DOHH2 (cell line): Measurements from ENCODE around the gene TPM1.

Experiments used
- H3F3A ChIP-seq: fragments of 200-600 bp; sonication (generic), shearing (Covaris generic); 2 replicates; pipeline ENCODE4 v1.6.0; 2016; ENCODE audit warnings: antibody characterized with exemption, mild to moderate bottlenecking; ENCODE audit not compliant: control insufficient read depth, insufficient read depth
- H3K27ac ChIP-seq: fragments of 200-600 bp; sonication (generic); 2 replicates; pipeline ENCODE4 v1.5.1; 2014; ENCODE audit warnings: low read depth, mild to moderate bottlenecking, low read length, moderate library complexity
- H3K27me3 ChIP-seq: fragments of 200-600 bp; sonication (generic); 2 replicates; pipeline ENCODE4 v1.6.1; 2014; ENCODE audit warnings: mild to moderate bottlenecking, low read length, mixed read lengths; ENCODE audit not compliant: control insufficient read depth
- H3K36me3 ChIP-seq: fragments of 200-600 bp; sonication (generic); 2 replicates; pipeline ENCODE4 v1.6.1; 2014; ENCODE audit warnings: mild to moderate bottlenecking, low read length, moderate library complexity, mixed read lengths; ENCODE audit not compliant: control insufficient read depth
- H3K4me1 ChIP-seq: fragments of 200-600 bp; sonication (generic); 2 replicates; pipeline ENCODE4 v1.6.1; 2014; ENCODE audit warnings: mild to moderate bottlenecking, low read length, mixed read lengths; ENCODE audit not compliant: control insufficient read depth
- H3K4me2 ChIP-seq: fragments of 200-600 bp; sonication (generic); 2 replicates; pipeline ENCODE4 v1.6.0; 2014; ENCODE audit warnings: mild to moderate bottlenecking, low read length, moderate library complexity
- H3K4me3 ChIP-seq: fragments of 200-600 bp; sonication (generic); 2 replicates; pipeline ENCODE4 v1.5.1; 2014; ENCODE audit warnings: mild to moderate bottlenecking, low read length, mixed read lengths
- H3K79me2 ChIP-seq: fragments of 200-600 bp; sonication (generic); 2 replicates; pipeline ENCODE4 v1.6.1; 2014; ENCODE audit warnings: mild to moderate bottlenecking, low read length, mixed read lengths; ENCODE audit not compliant: control insufficient read depth
- H3K9me2 ChIP-seq: fragments of 200-600 bp; sonication (generic); replicated peaks from 2 replicates; pipeline ENCODE4 v1.6.1; 2014; ENCODE audit warnings: mild to moderate bottlenecking, low read length, mixed read lengths; ENCODE audit not compliant: control insufficient read depth
- H3K9me3 ChIP-seq: fragments of 200-600 bp; sonication (generic); 2 replicates; pipeline ENCODE4 v1.6.1; 2014; ENCODE audit warnings: antibody characterized with exemption, low read length, mixed read lengths; ENCODE audit not compliant: control insufficient read depth, insufficient read depth
- H4K20me1 ChIP-seq: fragments of 200-600 bp; sonication (generic); 2 replicates; pipeline ENCODE4 v1.6.0; 2014; ENCODE audit warnings: low read depth, mild to moderate bottlenecking, antibody characterized with exemption, low read length, moderate library complexity; ENCODE audit not compliant: control insufficient read depth, insufficient read depth
- CTCF ChIP-seq: fragments of 200-600 bp; sonication (generic); IDR thresholded peaks from one replicate; pipeline ENCODE4 v1.5.1; 2014; ENCODE audit warnings: antibody characterized with exemption, mild to moderate bottlenecking, low read depth, low read length; ENCODE audit not compliant: poor library complexity, severe bottlenecking
- EZH2phosphoT487 ChIP-seq: fragments of 200-600 bp; sonication (generic); IDR thresholded peaks from 2 replicates; pipeline ENCODE4 v1.6.1; 2017; ENCODE audit warnings: borderline replicate concordance, mild to moderate bottlenecking, antibody characterized with exemption, low read length, moderate library complexity, mixed read lengths

The TPM1 gene

GRCh38 chr15:62994975-62995681 is 47.4 kb upstream of the TPM1 start:
- H3K36me3 ChIP-seq, result no peaks in the 10 kb centered on the region
- H3K4me2 ChIP-seq, result no peak overlapping the region
- H3K27me3 ChIP-seq, result peaks cover 5% of the 10 kb centered on the region; the same call in 1 of the 2 replicates
- no peaks in the 10 kb centered on the region for H3K79me2 ChIP-seq
- no peaks in the 10 kb centered on the region for H3K9me3 ChIP-seq
- H3F3A ChIP-seq, result no peaks in the 10 kb centered on the region
- TF ChIP-seq EZH2phosphoT487, result no peak
- no peak for TF ChIP-seq CTCF
- no peaks in the 10 kb centered on the region for H4K20me1 ChIP-seq
- H3K4me3 ChIP-seq, result no peak overlapping the region
- no peaks in the 10 kb centered on the region for H3K9me2 ChIP-seq
- no peaks in the 10 kb centered on the region for H3K4me1 ChIP-seq
- no peak overlapping the region for H3K27ac ChIP-seq

GRCh38 chr15:62997441-62997840 is 45.1 kb upstream of the TPM1 start:
- Histone ChIP-seq H3K4me2 (no peak overlapping the region), H3K4me3 (no peak overlapping the region), H3K9me3 (no peaks in the 10 kb centered on the region), H3K36me3 (no peaks in the 10 kb centered on the region), H3K79me2 (no peaks in the 10 kb centered on the region), H3K9me2 (no peaks in the 10 kb centered on the region), H3K27ac (no peak overlapping the region), H3K27me3 (peaks cover 13% of the 10 kb centered on the region), H3K4me1 (no peaks in the 10 kb centered on the region), H3F3A (no peaks in the 10 kb centered on the region), H4K20me1 (no peaks in the 10 kb centered on the region)
- TF ChIP-seq CTCF (no peak), EZH2phosphoT487 (no peak)

- Histone ChIP-seq H3K9me3 (no peaks in the 10 kb centered on the region), H4K20me1 (no peaks in the 10 kb centered on the region), H3K36me3 (no peaks in the 10 kb centered on the region), H3K4me1 (no peaks in the 10 kb centered on the region), H3K9me2 (no peaks in the 10 kb centered on the region), H3K4me3 (no peak overlapping the region), H3K79me2 (no peaks in the 10 kb centered on the region), H3F3A (no peaks in the 10 kb centered on the region), H3K27ac (no peak overlapping the region), H3K27me3 (peaks cover 8% of the 10 kb centered on the region), H3K4me2 (no peak overlapping the region)
- no peak for TF ChIP-seq EZH2phosphoT487
- TF ChIP-seq CTCF, result no peak
These were observed 44.2 kb upstream of the TPM1 start for GRCh38 chr15:62998262-62998890.
